RWPE1 (cell line): ENCODE measurements around the gene KLF7.

ENCODE experiments used
- CTCF ChIA-PET: fragments of 350-600 bp; sonication (Branson Sonifier 250); formaldehyde crosslinking; extraction: SDS; loops from one replicate; lab custom pipeline; 2021; lab: Yijun Ruan, JAX
- POLR2A ChIA-PET: fragments of 400-600 bp; formaldehyde crosslinking; extraction: SDS; loops from one replicate; lab custom pipeline; 2020; ENCODE audit warnings: antibody characterized with exemption; ENCODE audit not compliant: low non-redundant PET; lab: Yijun Ruan, JAX
- DNase-seq: peaks from one replicate; pipeline ENCODE4 v3.0.0; 2012; ENCODE audit warnings: low spot score
- H3K27ac ChIP-seq: fragments of 450-650 bp; 2 replicates; pipeline ENCODE4 v1.5.1; 2017
- CTCF ChIP-seq: fragments of 450-650 bp; conservative IDR thresholded peaks from 2 replicates; pipeline ENCODE4 v1.5.1; 2017; ENCODE audit warnings: low read depth, mild to moderate bottlenecking

The KLF7 gene

DNA sequence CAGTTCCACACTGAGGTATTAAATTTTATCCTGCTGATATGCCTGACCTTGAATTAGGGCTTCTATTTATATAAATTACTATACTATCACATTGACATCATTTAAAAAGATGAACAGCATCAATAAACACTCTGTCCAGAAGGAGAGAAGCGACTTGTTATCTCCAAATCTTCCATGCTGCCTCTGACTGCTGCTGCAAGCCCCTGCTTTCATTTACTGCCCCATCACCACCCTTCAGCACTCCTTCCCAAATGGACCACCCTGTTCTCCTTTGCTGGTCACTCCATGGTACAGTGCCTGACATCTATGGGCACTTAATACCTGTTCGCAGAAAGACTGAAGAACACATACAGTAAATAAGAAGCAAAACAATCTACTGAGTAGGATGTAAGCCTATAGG is 48.1 kb downstream of the KLF7 start:
- POLR2A ChIA-PET: no interaction called here
- no peak overlapping the region for H3K27ac ChIP-seq
- DNase-seq: no peak
- CTCF ChIA-PET: no interaction called here
- TF ChIP-seq CTCF: no peak

GRCh38 chr2:207115715-207116364 is 49.9 kb downstream of the KLF7 start:
- no peak overlapping the region for H3K27ac ChIP-seq
- no peak for TF ChIP-seq CTCF
- ChIA-PET CTCF (interaction anchor here (0.6 kb wide), 2 partner anchors 9 to 17 kb away, joined by 4 to 5 read pairs; no protein-coding TSS in a partner anchor), POLR2A (no interaction called here)
- DNase-seq: no peak

DNA sequence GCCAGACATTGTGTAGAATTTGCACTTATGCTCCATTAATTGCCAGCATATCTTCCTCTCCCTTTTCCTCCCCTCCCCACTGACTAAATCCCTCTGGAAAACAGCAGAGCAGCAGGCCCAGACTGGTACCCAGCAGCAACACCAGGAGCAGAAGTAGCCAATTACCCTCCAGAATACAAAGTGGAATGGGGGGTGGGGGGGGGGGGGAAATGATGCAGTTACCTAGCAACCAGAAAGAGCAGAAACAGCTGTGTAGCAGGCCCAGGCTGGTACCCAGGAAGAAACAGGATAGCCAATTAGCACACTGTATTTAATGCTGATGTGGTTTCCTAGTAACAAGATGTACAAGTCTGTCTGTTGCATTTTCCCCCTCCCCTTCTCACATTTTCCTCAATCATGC is 52.3 kb downstream of the KLF7 start:
- CTCF ChIA-PET: no interaction called here

DNA sequence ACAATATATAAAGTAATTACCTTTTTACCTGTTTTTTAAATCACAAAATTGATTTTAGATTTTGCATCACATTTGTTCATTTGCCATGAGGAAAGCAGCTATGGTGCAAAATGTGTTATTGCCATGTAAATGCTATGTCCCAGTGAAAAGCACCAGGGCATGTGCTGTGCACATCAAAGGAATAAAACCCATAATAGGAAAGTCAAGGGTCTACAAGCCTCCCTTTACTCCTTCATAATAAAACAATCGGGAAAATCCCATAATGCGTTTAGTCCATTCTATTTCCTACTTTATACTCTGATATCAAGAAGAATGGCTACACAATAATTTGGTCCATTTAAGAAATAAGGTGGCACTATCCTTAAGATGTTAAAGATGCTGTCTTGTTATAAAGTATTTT is 53.0 kb downstream of the KLF7 start:
- CTCF ChIA-PET: no interaction called here
- POLR2A ChIA-PET: no interaction called here
- no peak for DNase-seq
- H3K27ac ChIP-seq: no peak overlapping the region
- TF ChIP-seq CTCF: no peak

More for the DNA sequence above, 52.3 kb downstream of the KLF7 start:
- DNase-seq: no peak
- TF ChIP-seq CTCF: no peak
- POLR2A ChIA-PET: no interaction called here
- no peak overlapping the region for H3K27ac ChIP-seq

- TF ChIP-seq CTCF: no peak
- DNase-seq: no peak
- ChIA-PET CTCF (no interaction called here), POLR2A (no interaction called here)
- H3K27ac ChIP-seq: no peak overlapping the region
Observed at GRCh38 chr2:207112383-207112782, 53.4 kb downstream of the KLF7 start.

DNA sequence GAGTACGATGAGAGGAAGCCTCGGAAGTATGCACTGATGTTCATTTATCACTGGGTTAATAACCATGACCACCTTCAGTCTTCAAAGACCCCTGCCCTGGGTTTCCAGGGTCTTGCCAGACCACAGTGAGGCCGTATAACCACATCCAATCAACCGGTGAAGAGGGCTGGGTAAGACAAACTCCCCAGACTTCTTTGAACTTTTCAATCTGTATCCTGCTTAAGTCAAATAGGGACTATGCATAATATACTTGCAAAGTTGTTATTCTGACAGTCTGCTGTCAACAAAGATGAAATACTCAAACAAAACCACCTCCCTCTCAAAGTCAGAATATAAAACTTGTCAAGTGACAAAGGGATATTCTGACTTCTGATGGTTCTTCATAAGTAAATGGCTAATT is 54.0 kb downstream of the KLF7 start:
- ChIA-PET POLR2A (no interaction called here), CTCF (no interaction called here)
- H3K27ac ChIP-seq: no peak overlapping the region
- TF ChIP-seq CTCF: no peak
- no peak for DNase-seq
